ENCODE data around the gene GPR152.

GPR152 gene

DNA sequence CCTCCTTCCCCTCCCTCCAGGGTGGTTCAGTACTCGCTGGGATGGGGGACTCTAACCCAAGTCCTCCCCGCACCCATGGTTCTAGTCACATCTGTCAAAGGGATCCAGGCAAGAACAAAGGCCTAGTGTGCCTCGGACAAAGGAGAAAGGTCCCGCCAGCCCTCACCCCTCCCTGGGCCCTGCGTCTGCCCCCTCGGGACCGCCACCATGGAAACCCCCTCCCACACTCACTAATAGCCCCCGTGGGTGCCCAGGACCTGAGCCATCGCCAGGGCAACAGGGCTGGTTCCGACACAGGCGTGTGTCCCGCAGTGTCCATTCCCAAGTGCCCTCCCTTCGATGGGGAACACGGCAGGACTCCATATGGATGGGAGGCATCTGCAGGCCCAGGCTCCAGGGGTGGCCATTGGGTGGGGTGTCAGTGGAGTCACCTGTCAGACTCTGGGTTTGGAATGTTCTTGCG lies 42.1 kb downstream of the GPR152 start:
- Histone ChIP-seq H4K20me1 (ENCODE audit: insufficient read depth, low read length) (no peaks in the 10 kb centered on the region), H2AFZ (ENCODE audit: low read length) (no peak overlapping the region), H3K9ac (ENCODE audit: low read length) (no peak overlapping the region), H3K4me2 (ENCODE audit: low read depth, low read length) (no peak overlapping the region), H3K36me3 (replicated peaks; ENCODE audit: insufficient read depth, low read length) (no peaks in the 10 kb centered on the region), H3K4me3 (ENCODE audit: low read length) (no peak overlapping the region), H3K27ac (ENCODE audit: low read length) (no peak overlapping the region), H3K79me2 (ENCODE audit: low read length) (no peaks in the 10 kb centered on the region), H3K27me3 (replicated peaks; ENCODE audit: insufficient read depth, low read length) (peaks cover 6% of the 10 kb centered on the region; the same call in 1 of the 2 replicates), H3K4me1 (ENCODE audit: low read length) (peaks cover 19% of the 10 kb centered on the region), H3K9me2 (replicated peaks; ENCODE audit: insufficient read depth, low read length) (no peaks in the 10 kb centered on the region), H3F3A (ENCODE audit: insufficient read depth, low read length) (no peaks in the 10 kb centered on the region; the same call in 1 of the 2 replicates), H3K9me3 (replicated peaks; ENCODE audit: insufficient read depth, low read length) (no peaks in the 10 kb centered on the region)
- DNase-seq: no peak
- TF ChIP-seq EZH2 (optimal IDR thresholded peaks at IDR 0.05; ENCODE audit: low read depth, low read length) (no peak), CTCF (IDR thresholded peaks at IDR 0.05; ENCODE audit: low read length) (no peak), EZH2phosphoT487 (IDR thresholded peaks at IDR 0.05; ENCODE audit: low read length) (no peak)

DNA sequence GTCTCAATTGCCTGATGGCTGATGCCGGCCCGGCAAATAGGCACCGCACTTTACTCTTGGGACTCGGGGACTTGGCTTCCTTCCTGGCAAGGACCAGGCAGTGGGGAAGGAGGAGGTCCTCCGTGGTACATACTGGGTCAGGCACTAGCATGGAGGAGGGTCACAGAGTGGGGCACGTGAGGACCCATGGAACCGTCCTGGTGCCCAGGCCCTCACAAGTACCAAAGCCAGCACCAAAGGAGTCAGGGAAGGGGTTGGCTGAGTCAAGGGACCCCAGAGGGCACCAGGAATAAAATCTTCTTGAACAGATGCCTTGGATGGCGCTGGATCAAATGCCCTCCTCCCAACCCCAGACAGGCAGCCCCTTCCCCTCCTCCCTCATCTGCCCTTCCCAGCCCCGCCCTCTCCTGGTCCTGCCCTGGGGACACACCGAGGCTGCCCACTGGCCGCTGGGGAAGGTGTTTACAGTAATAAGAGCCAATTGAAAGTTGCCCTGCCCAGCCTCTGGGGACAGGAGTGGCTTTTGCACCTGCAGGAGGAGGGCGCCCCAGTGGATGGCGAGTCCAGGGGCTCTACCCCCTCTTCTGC lies 42.7 kb downstream of the GPR152 start:
- Histone ChIP-seq H3K9ac (ENCODE audit: low read length) (peak overlapping the region; percentile 77), H3K4me3 (ENCODE audit: low read length) (peak overlapping the region; percentile 50), H3K79me2 (ENCODE audit: low read length) (no peaks in the 10 kb centered on the region), H3K27ac (ENCODE audit: low read length) (peak overlapping the region; percentile 71; the same call in 1 of the 2 replicates), H3K9me2 (replicated peaks; ENCODE audit: insufficient read depth, low read length) (no peaks in the 10 kb centered on the region), H3K4me1 (ENCODE audit: low read length) (peaks cover 19% of the 10 kb centered on the region), H3F3A (ENCODE audit: insufficient read depth, low read length) (no peaks in the 10 kb centered on the region; the same call in 1 of the 2 replicates), H3K27me3 (replicated peaks; ENCODE audit: insufficient read depth, low read length) (peaks cover 2% of the 10 kb centered on the region; the same call in 1 of the 2 replicates), H3K4me2 (ENCODE audit: low read depth, low read length) (peak overlapping the region; percentile 74), H4K20me1 (ENCODE audit: insufficient read depth, low read length) (no peaks in the 10 kb centered on the region), H3K9me3 (replicated peaks; ENCODE audit: insufficient read depth, low read length) (no peaks in the 10 kb centered on the region), H3K36me3 (replicated peaks; ENCODE audit: insufficient read depth, low read length) (no peaks in the 10 kb centered on the region), H2AFZ (ENCODE audit: low read length) (peak overlapping the region; percentile 69)
- DNase-seq: peak; percentile 25
- no peak for TF ChIP-seq CTCF (IDR thresholded peaks at IDR 0.05; ENCODE audit: low read length)

DNA sequence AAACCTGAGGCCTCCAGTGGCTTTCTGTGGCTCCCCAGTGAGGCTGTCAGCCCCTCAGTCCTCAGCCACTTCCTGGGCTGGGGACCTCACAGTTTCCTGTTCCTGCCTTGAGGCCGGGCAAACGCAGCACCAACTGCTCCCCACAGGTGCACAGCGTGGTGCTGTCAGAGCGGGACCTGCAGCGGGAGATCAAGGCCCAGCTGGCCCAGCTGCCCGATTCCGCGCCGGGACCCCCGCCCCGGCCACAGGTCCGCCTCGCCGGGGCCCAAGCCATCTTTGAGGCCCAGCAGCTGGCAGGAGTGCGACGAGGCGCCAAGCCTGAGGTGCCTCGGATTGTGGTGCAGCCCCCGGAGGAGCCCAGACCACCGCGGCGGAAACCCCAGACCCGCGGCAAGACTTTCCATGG lies 43.3 kb downstream of the GPR152 start:
- H4K20me1 ChIP-seq (ENCODE audit: insufficient read depth, low read length): no peaks in the 10 kb centered on the region
- no peaks in the 10 kb centered on the region for H3K9me2 ChIP-seq (replicated peaks; ENCODE audit: insufficient read depth, low read length)
- H3K9me3 ChIP-seq (replicated peaks; ENCODE audit: insufficient read depth, low read length): no peaks in the 10 kb centered on the region
- H3K27ac ChIP-seq (ENCODE audit: low read length): peak overlapping the region; percentile 71
- peaks cover 19% of the 10 kb centered on the region for H3K4me1 ChIP-seq (ENCODE audit: low read length)
- H3K4me2 ChIP-seq (ENCODE audit: low read depth, low read length): peak overlapping the region; percentile 74
- TF ChIP-seq EZH2 (optimal IDR thresholded peaks at IDR 0.05; ENCODE audit: low read depth, low read length): no peak
- no peak for TF ChIP-seq CTCF (IDR thresholded peaks at IDR 0.05; ENCODE audit: low read length)
- no peak for TF ChIP-seq EZH2phosphoT487 (IDR thresholded peaks at IDR 0.05; ENCODE audit: low read length)
- peak; percentile 89 for DNase-seq
- peak overlapping the region; percentile 77 for H3K9ac ChIP-seq (ENCODE audit: low read length)
- H3K27me3 ChIP-seq (replicated peaks; ENCODE audit: insufficient read depth, low read length): no peaks in the 10 kb centered on the region
- no peaks in the 10 kb centered on the region for H3K36me3 ChIP-seq (replicated peaks; ENCODE audit: insufficient read depth, low read length)
- peak overlapping the region; percentile 69 for H2AFZ ChIP-seq (ENCODE audit: low read length)
- no peaks in the 10 kb centered on the region for H3K79me2 ChIP-seq (ENCODE audit: low read length)
- H3K4me3 ChIP-seq (ENCODE audit: low read length): peak overlapping the region; percentile 50
- H3F3A ChIP-seq (ENCODE audit: insufficient read depth, low read length): no peaks in the 10 kb centered on the region; the same call in 1 of the 2 replicates
